Loucy (cell line): Measurements from ENCODE around the gene PRDM10.

Experiments used
- CTCF ChIP-seq: fragments of 200-600 bp; sonication (generic); conservative IDR thresholded peaks from 2 replicates; pipeline ENCODE4 v1.5.1; 2014; ENCODE audit warnings: mild to moderate bottlenecking, antibody characterized with exemption, low read length
- EZH2phosphoT487 ChIP-seq: fragments of 200-600 bp; IDR thresholded peaks from 2 replicates; pipeline ENCODE4 v1.6.1; 2018; ENCODE audit warnings: antibody characterized with exemption, mild to moderate bottlenecking, moderate library complexity, borderline replicate concordance

GRCh38 chr11:129969920-129970319 lies 32.7 kb downstream of the PRDM10 start:
- TF ChIP-seq CTCF, result no peak
- TF ChIP-seq EZH2phosphoT487, result no peak
